Germinal center (tissue), 1 donor: ENCODE data around the gene RAB12.
"Not testable (repeated sequence)": the region's sequence is repeated elsewhere in the genome, so short reads cannot be mapped to it uniquely, and the experiment has no call there.

Experiments
- DNase-seq: peaks from one replicate; pipeline ENCODE4 v3.0.0; 2012; ENCODE audit warnings: mixed read lengths, low spot score

The RAB12 gene

GRCh38 chr18:8647359-8647758, 38.1 kb downstream of the RAB12 start:
- not testable (repeated sequence) for DNase-seq

- not testable (repeated sequence) for DNase-seq
Measured at GRCh38 chr18:8651478-8652261, 42.4 kb downstream of the RAB12 start.

DNA sequence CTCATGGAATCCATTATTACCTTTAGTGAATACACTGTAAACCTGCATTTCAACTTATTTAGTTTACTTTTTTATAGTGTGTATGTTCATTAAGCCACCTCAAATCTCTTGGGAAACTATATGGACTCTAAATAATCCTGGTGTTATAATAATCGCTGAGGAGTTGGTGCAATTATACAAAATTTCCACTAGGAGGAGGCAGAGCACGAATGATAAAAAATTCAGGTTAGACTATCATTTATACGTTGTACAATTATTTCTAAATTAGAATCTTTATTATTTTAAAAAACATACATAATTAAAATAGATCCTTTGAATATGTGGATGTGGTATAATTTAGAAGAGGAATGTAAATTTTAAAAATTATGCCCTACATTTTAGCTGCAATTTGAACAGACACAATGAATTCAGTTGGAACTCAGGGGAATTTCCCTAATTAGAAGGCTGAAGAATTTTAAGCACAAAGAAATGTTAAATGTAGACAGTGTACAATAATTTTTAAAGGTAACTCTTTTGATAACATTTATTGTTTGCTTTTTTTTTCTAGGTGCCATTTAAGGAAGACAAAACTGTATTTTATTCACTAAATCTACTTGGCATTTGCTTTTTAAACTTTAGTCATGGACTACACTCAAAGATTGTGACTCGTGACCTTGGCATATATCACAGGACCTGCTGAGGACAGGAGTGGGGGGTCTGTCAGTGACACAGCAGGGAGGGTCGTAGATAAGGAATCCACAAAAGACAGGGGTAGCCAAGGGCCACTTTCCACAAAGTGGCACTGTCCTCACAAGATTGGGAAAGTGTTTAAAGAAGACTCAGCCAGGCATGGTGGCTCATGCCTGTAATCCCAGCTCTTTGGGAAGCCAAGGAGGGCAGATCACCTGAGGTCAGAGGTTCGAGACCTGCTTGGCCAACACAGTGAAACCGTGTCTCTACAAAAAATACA, 45.5 kb downstream of the RAB12 start:
- peak; percentile 51 for DNase-seq

- no peak for DNase-seq
Measured at GRCh38 chr18:8656232-8656631, 47.0 kb downstream of the RAB12 start.

DNA sequence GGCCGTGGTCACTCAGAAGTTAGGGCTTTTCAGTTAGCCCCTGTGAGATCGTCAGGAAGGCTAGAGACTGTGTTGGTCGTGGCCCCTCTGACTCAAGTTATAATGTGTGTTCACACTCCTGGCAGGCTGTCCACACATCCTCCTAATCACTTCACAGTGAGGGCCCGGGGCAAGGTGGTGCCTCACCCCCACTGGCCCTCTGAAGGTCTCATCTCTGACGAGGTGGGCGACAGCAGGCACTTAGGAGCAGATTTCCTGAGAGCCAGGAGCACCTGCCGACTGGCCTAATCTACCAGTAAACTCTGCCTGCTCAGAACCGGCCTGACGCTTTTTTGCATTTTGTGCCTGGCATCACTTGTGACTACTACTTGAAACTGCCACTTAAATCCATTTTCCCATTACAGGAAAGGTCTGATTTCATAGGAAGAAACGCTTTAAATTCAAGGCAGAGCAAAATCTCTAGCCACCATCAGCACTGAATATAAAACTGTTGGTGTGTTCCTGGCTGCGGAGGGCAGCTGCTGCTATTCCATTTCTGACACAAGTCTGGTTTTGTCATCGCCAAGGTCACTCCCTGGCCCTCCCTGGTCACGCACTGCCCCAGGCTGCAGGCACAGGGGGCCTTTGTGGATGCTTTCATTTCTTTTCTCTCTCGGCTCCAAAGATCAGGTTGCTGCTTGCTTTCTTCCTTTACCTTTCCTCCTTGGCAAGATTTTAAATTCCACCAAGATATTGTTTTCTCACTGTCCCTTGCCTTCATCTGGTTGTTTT, 48.0 kb downstream of the RAB12 start:
- DNase-seq: no peak

DNA sequence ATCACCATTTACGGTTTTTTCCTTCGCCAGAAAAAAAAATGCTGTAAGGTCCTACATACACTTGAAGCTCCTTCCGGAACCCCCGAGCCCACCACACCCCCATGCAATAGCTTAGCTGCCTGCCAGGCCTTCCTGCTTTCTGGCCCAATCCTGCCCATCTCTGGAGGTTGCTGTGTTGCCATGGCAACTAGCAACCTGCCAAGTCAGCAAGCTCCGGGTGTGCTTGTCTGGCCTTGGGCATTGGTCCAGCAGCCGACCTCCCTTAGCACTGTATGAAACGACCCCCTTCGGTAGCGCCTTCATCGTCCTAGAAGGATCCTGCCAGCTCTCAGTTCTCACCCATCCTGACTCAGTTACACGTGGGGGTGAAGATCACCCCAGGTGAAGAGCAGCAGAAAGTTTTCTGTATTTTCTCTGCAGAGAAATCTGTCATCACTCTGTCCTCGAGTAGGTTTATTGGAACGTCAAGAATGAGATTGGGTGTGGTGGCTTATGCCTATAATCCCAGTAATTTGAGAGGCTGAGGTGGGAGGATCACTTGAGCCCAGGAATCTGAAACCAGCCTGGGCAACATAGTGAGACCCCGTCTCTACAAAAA, 48.7 kb downstream of the RAB12 start:
- DNase-seq: no peak

DNA sequence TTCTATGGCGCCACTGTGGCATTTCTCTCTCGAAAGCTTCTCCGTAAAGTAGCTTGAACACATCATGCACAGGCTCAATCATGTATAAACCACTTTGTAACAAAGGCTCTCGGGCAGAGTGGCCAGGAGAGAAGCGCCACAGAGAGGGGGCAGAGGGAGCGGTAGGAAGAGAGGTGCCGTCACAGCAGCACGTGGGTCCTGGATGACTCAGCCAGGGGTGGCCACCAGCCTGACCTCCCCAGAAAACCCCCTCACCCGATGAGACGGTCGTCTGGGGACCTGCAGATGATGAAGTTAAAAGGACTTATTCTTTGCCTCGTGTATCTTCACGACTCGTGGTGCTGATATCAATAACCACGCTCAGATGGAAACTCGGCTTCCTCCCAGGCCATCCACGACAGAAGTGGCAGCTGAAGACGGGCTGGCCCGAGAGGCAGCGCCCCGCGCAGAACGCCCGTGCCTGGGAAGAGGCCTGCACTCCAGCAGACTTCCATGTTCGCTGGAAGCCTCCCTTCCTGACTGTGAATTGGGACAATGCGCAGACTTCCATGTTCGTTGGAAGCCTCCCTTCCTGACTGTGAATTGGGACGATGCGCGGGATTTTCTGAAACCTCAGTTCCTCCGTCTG, 49.7 kb downstream of the RAB12 start:
- DNase-seq: no peak

DNA sequence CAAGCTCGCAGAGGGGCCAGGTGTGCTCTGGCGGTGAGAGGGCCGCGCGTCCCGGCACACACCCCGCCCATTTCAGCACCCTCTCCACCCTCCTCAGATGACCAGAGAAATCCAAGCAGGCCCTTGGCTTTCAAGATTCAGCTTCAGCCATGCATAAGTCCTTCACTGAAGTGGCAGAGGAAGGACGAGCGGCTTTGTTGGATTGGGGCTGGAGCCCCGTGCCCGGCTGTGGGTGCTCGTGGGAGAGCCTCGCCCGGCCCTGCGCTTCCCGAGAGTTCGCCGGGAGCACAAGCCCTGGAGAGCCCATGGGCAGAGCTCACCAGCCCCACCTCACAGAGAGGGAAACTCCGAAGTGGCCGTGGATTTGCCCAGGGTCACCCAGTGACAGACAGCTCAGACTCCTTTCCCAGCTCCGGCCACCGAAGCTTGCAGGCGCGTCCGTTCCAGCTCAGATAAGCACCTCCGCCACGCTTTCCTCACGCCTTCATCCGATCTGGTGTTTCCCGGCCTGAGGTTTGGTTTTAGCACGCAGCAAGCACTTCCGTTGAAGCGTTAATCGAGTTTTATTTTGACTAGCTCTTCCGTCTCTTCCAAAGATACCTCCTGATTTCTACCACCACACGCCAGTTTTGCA, 50.5 kb downstream of the RAB12 start:
- no peak for DNase-seq

- DNase-seq: no peak
Measured at GRCh38 chr18:8660316-8660715, 51.1 kb downstream of the RAB12 start.

- DNase-seq: no peak
Measured at GRCh38 chr18:8661754-8662559, 52.7 kb downstream of the RAB12 start.

DNA sequence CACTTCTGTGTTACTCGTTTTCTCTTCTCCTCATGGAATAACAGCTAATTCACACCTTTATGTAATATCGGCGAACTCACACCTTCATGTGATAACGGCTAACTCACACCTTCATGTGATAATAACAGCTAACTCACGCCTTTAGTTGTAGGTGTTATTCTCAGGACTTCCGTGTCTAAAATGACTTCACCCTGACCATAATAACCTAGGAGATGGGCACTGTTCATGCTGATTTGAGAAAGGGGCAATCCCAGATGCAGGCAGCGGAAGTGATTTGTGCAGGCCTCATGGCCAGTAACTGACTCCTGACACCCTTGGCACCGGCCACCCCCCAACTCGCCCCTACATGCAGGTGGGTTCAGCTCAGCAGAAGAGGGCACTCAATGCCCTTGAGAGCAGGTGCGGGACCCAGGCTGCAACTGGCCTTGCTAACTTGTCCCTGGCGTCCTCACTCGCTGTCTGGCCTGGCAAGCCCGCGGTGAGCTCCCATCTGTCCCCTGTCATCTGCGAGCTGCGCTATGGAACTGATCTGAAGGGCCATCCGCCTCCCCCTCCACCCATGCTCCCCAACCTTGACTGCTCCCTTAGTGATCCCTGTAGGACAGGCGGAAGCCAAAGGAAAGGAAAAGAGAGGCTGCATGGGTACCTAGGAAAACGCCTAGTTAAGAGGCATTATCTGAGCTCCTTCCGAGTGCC, 53.5 kb downstream of the RAB12 start:
- DNase-seq: no peak

- no peak for DNase-seq
Measured at GRCh38 chr18:8667846-8668245, 58.6 kb downstream of the RAB12 start.

DNA sequence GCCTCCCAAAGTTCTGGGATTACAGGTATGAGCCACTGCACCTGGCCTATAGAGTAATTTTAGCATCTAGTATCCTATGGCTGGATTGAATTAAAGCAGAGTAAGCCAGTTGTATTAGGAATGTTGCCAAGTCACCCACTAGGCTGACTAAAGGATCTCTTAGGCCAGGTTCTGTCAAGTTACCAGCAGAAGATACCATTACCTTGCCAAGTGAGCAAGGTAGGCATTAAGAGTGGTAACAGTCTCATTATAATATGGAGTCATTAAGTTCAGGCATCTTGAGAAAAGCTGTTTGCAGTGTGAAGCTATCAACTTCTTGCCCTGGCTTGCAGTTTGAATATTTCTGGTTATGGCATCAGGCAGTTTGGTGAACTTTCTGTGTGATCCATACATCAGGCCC, 59.1 kb downstream of the RAB12 start:
- no peak for DNase-seq

DNA sequence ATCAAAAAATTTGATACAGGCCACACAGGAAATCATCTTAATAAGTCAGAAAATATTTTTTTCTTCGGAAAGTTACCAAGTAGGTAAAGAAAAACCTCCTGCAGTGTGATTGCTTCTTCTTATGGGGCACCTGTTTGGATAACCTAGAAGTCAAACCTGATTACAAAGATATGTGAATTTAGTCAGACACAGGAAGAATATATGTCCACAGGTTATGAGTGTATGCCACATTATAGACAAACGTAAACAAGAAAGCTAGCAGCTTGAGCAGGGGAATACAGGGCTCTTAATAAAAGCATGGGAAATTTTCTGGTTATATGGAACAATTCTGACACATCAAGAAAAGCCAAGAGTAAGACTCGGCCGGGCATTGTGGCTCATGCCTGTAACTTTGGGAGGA, 60.3 kb downstream of the RAB12 start:
- no peak for DNase-seq

- DNase-seq: no peak
Measured at GRCh38 chr18:8673256-8674209, 64.3 kb downstream of the RAB12 start.

GRCh38 chr18:8675057-8675456, 65.8 kb downstream of the RAB12 start:
- DNase-seq: no peak

- no peak for DNase-seq
Measured at GRCh38 chr18:8681196-8681595, 72.0 kb downstream of the RAB12 start.

DNA sequence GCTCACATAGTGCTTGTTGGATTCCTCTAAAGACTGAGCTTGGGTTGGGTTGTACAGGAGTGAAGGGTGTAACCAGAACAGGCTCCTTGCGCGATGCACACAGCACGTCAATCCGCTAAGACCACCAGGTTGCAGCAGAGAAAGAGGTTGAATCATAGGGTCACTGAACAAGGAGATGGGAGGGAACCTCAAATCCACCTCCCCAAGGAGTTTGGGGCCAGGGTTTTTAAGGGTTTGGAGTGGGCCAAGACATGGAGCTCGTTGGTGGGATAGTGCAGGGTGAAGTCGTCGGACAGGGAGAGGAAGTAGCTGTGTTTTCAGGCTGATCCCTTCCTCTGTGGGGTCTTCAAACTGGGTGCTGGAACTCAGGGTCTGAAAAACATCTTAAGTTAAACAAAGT, 75.3 kb downstream of the RAB12 start:
- no peak for DNase-seq
